Heart right ventricle (tissue), 16 donors: ENCODE data around the gene MINPP1. TPM values are rescaled to one million over a fixed set of nuclear protein-coding genes. Genes with fewer than 3 reads are reported as not detected.
"Not testable (repeated sequence)": the region's sequence is repeated elsewhere in the genome, so short reads cannot be mapped to it uniquely, and the experiment has no call there.

Experiments used
- ATAC-seq, 8 donors: fragments of 200-7000 bp; cut with Tn5 transposase; one replicate each; pipeline ENCODE4 v1.9.1; 2020; ENCODE audit warnings: mild to moderate bottlenecking in 8 of 8, moderate library complexity in 8 of 8, moderate number of reproducible peaks in 1 of 8
- DNase-seq, 2 donors: peaks; one replicate each; pipeline ENCODE4 v3.0.0-alpha.2; 2020
- H3K27ac ChIP-seq, 10 donors: fragments of 200-600 bp; sonication (generic) in 2 of 10; one replicate each; pipeline versions ENCODE4 v1.5.0 to v1.8.0; 2020 to 2022; ENCODE audit warnings: mild to moderate bottlenecking in 3 of 10
- H3K27me3 ChIP-seq, 7 donors: fragments of 200-600 bp; one replicate each; pipeline ENCODE4 v1.8.0; 2021 to 2022; ENCODE audit warnings: mild to moderate bottlenecking in 2 of 7
- H3K36me3 ChIP-seq, 9 donors: fragments of 200-600 bp; sonication (generic) in 1 of 9; one replicate each; pipeline versions ENCODE4 v1.5.0 to v1.8.0; 2020 to 2022; ENCODE audit warnings: mild to moderate bottlenecking in 2 of 9
- H3K4me1 ChIP-seq, 9 donors: fragments of 200-600 bp; sonication (generic) in 1 of 9; one replicate each; pipeline versions ENCODE4 v1.5.0 to v1.8.0; 2020 to 2022; ENCODE audit warnings: mild to moderate bottlenecking in 4 of 9
- H3K4me3 ChIP-seq, 10 donors: fragments of 200-600 bp; sonication (generic) in 2 of 10; one replicate each; pipeline versions ENCODE4 v1.5.0 to v1.8.0; 2020 to 2022; ENCODE audit warnings: mild to moderate bottlenecking in 7 of 10, moderate library complexity in 2 of 10
- H3K9me3 ChIP-seq, 11 donors: fragments of 200-600 bp in 10 of 11; sonication (generic) in 2 of 11; one replicate each; pipeline versions ENCODE4 v1.5.0 to v1.8.0; 2013 to 2022; ENCODE audit warnings: mild to moderate bottlenecking in 2 of 11, control low read depth in 1 of 11, moderate library complexity in 1 of 11
- WGBS, 2 donors: extraction: QIAGEN DNeasy Blood & Tissue Kit; methylation state at CpG; one replicate each; pipeline ENCODE4 v1.1.7; 2013; ENCODE audit warnings: inconsistent platforms in 1 of 2; 5-methylcytosine and 5-hydroxymethylcytosine counted together
- intact Hi-C, 10 donors: fragments of 100-400 bp; cut with DNase I; formaldehyde crosslinking; loops; one replicate each; pipeline versions ENCODE4 v1.11.1 to v1.14.2; 2022
- polyA plus RNA-seq, 2 donors: library from polyadenylated mRNA; stranded (reverse); fragments of 200-250 nt; gene quantifications; one replicate each; pipeline ENCODE4 v1.2.3, GENCODE V29; 2013
- total RNA-seq, 10 donors: library from RNA; stranded (reverse); fragmentation: NEBNext Ultra II Directional in 3 of 10; extraction: Animal tissue kit (Norgen Biotek cat#: 25700) in 3 of 10; gene quantifications; one replicate each; pipeline versions ENCODE4 v1.2.1 to v1.2.4, GENCODE V29; 2021 to 2023
- TF ChIP-seq, protein P1 (sequence below), 9 donors: fragments of 200-600 bp; sonication (generic) in 2 of 9; IDR thresholded peaks; one replicate each; pipeline versions ENCODE4 v1.5.0 to v1.8.0; 2021 to 2022; ENCODE audit warnings: antibody characterized with exemption in 9 of 9, mild to moderate bottlenecking in 5 of 9, moderate library complexity in 1 of 9
- donor health status: Arrhythmogenic right ventricular cardiomyopathy.
- donor health status: ischemic (EF 13 %, LVEDD 7.1; RV severe dilation, severe dysfunction).
- donor health status: healthy with polysubstance abuse.
- donor health status: DM: no; HTN: yes; CAD: no.
- donor health status: DM: no; HTN: no; CAD: no.
- donor health status: ischemic (EF 25% LVEDD 6.9; RV normal size, moderate dysfunction).
- donor health status: ischemic (EF 25% LVEDD 5.7; RV mildly dilated, moderate dysfunction).
- donor health status: healthy.
- donor health status: DM: yes; HTN: yes; CAD: no.
- donor health status: Ischemic cardiomyopathy.
- donor health status: ischemic (EF 35%, LVEDD 5.7; RV mildly dilated, moderate dysfunction).
- donor health status: nonischemic (EF 11% LVEDD 7.7; RV severe dilation, severe dysfunction).
- donor health status: DM: yes; HTN: yes; CAD: no.
- donor health status: PGD.
- donor health status: ischemic (EF 29% LVEDD 5.4; RV normal size, mild dysfunction).
- donor health status: nonischemic (EF 23%, LVEDD 6.1; RV moderate dilation, normal function).

The MINPP1 gene
- total and polyA plus RNA-seq, 12 donors, result 4.3 to 8.7 (median 5.9) TPM

DNA sequence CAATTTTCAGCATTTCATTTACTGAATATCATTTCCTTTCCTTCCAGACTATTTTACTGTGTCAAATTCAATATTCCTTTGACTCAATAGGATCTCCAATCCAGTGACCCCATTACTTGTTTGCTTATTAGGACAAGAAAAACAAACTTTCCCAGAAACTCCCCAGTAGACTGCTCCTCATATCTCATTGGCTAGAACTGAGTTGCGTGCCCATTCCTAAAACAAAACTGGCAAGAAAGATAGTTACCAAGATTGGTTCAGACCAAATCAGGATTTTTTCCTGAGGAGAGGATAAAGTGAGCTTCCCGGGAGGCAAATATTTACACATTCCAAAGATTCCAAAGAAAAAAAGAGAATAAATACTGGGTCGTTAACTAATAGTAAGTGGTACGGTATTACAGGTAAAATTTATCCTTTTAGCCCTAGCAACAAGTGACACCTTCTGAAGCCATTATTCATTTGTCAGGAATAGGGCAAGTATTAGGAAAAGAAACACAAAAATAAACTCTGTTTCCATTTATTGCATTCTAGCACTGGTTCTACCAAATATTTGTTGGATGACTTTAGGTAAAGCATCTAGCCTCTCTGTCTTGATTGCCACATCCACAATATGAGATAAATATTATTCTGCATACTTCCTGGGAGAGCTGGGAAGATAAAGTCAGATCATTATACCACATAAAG is 6.4 kb upstream of the MINPP1 start:
- WGBS, 2 donors, result 64 to 83% methylated on average over 1 of the region's 4 CpGs
- H3K27ac ChIP-seq, H3K9me3 ChIP-seq, ATAC-seq, H3K4me3 ChIP-seq, H3K36me3 ChIP-seq, DNase-seq, H3K4me1 ChIP-seq, intact Hi-C loops, H3K27me3 ChIP-seq: not testable (repeated sequence)

DNA sequence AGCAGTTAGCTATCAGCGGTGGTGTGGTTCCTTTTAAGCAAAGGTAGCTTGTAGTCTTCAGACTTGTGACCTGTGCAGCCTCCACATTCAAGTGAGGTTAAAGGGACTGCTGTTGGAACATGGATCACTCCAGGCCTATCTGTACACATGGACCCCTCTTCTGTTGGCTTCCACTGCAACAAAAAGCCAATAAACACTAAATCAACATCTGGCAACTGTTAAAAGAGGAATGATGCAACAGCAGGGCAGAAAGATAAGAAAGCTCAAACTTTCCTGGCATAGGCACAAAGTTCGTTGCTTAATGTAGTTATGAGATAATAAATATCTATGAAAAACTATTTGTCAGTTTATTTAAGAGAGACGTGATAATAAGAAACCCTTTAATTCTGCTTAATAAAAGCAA is 4.0 kb upstream of the MINPP1 start:
- intact Hi-C loops, result no loop called here
- Histone ChIP-seq H3K27me3 (peaks cover 0 to 5% (median 3%) of the 10 kb centered on the region in 7 donors), H3K4me1 (peaks cover 0 to 13% (median 6%) of the 10 kb centered on the region in 9 donors), H3K36me3 (no peaks in the 10 kb centered on the region), H3K27ac (no peak overlapping the region), H3K9me3 (no peaks in the 10 kb centered on the region), H3K4me3 (no peak overlapping the region)
- DNase-seq, result no peak
- ATAC-seq, result no peak
- TF ChIP-seq, protein P1, sequence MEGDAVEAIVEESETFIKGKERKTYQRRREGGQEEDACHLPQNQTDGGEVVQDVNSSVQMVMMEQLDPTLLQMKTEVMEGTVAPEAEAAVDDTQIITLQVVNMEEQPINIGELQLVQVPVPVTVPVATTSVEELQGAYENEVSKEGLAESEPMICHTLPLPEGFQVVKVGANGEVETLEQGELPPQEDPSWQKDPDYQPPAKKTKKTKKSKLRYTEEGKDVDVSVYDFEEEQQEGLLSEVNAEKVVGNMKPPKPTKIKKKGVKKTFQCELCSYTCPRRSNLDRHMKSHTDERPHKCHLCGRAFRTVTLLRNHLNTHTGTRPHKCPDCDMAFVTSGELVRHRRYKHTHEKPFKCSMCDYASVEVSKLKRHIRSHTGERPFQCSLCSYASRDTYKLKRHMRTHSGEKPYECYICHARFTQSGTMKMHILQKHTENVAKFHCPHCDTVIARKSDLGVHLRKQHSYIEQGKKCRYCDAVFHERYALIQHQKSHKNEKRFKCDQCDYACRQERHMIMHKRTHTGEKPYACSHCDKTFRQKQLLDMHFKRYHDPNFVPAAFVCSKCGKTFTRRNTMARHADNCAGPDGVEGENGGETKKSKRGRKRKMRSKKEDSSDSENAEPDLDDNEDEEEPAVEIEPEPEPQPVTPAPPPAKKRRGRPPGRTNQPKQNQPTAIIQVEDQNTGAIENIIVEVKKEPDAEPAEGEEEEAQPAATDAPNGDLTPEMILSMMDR (IDR thresholded peaks at IDR 0.05), result no peak
- WGBS, 2 donors, result 54 to 55% methylated on average over 3 of the region's 3 CpGs

DNA sequence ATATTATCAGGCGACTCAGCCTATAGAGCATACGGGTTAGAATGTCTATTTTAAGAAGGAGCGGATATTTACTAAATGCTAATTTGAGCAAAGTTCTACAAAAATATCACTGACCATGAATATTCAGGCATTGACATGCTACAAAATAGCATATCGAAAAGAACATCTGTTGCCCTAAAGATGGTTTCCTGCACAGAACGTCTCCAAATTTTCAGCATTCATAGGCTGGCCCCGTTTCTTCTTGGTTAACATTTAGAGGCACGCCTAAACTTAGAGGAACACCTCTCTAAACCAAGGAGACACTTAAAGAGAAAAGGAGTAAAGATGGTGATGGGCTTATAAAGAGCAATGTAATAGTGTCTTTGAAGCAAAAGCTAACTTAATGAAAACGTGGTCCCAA is 1.3 kb upstream of the MINPP1 start:
- Histone ChIP-seq H3K36me3 (peaks cover 0 to 9% (median 0%) of the 10 kb centered on the region in 9 donors), H3K27ac (no peak overlapping the region), H3K27me3 (no peaks in the 10 kb centered on the region), H3K4me1 (peaks cover 0 to 38% (median 24%) of the 10 kb centered on the region in 9 donors), H3K9me3 (no peaks in the 10 kb centered on the region), H3K4me3 (no peak overlapping the region)
- no peak for DNase-seq
- no peak for ATAC-seq
- TF ChIP-seq, protein P1 (IDR thresholded peaks at IDR 0.05), result no peak
- WGBS, 2 donors, result 94 to 95% methylated on average over 8 of the region's 8 CpGs
- intact Hi-C loops, result no loop called here

DNA sequence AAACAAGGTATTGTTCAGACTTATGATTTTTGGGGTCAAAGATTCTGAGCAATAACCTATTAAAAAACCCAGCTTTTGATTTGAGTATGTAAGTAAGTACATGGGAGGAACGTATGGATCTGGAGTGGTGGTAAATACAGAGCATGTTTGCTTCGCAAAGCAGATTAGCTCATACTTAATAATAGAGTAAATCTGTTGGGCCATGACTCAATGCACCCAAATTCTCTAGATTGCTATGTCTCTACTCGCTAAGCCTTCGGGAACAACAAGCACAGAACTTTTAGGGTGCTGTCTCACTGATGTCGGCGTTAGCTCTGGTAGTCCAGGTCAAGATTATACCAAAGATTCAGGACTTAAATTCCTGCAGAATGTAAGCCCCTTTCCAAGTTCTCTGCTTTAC is 807 bp upstream of the MINPP1 start:
- intact Hi-C loops, result no loop called here

More for the DNA sequence above, 807 bp upstream of the MINPP1 start:
- 75 to 78% methylated on average over 6 of the region's 6 CpGs for WGBS, 2 donors
- DNase-seq, result no peak
- peak overlapping the region in 7 of 10 donors; percentile 62 to 93 (median 87) for H3K27ac ChIP-seq
- H3K4me1 ChIP-seq, result peaks cover 0 to 38% (median 24%) of the 10 kb centered on the region in 9 donors
- H3K36me3 ChIP-seq, result peaks cover 0 to 14% (median 2%) of the 10 kb centered on the region in 9 donors
- no peaks in the 10 kb centered on the region for H3K9me3 ChIP-seq
- peak overlapping the region in 9 of 10 donors; percentile 66 to 97 (median 91) for H3K4me3 ChIP-seq
- TF ChIP-seq, protein P1 (IDR thresholded peaks at IDR 0.05), result no peak
- no peak for ATAC-seq
- H3K27me3 ChIP-seq, result no peaks in the 10 kb centered on the region
